Muscle of leg (tissue), 11 donors: ENCODE data around the gene SLC27A6. TPM values are rescaled to one million over a fixed set of nuclear protein-coding genes. Genes with fewer than 3 reads are reported as not detected.
A peak's percentile ranks its signal among the peaks of the same experiment; 100 is the strongest.
"Not testable (repeated sequence)": the region's sequence is repeated elsewhere in the genome, so short reads cannot be mapped to it uniquely, and the experiment has no call there.

Experiments
- DNase-seq: peaks from one replicate; pipeline ENCODE4 v3.0.0; 2013
- H3K27ac ChIP-seq: one replicate; pipeline ENCODE4 v1.5.1; 2013; ENCODE audit warnings: mild to moderate bottlenecking, low read length, control low read depth
- H3K27me3 ChIP-seq: one replicate; pipeline ENCODE4 v1.6.1; 2013; ENCODE audit warnings: low read length; ENCODE audit not compliant: control insufficient read depth, insufficient read depth
- H3K36me3 ChIP-seq: one replicate; pipeline ENCODE4 v1.6.1; 2013; ENCODE audit warnings: low read length; ENCODE audit not compliant: control insufficient read depth, insufficient read depth
- H3K4me1 ChIP-seq: one replicate; pipeline ENCODE4 v1.6.1; 2013; ENCODE audit warnings: low read length; ENCODE audit not compliant: control insufficient read depth, insufficient read depth
- H3K4me3 ChIP-seq: one replicate; pipeline ENCODE4 v1.5.1; 2013; ENCODE audit warnings: low read length, control low read depth
- H3K9me3 ChIP-seq: replicated peaks from 2 replicates; pipeline ENCODE4 v1.6.1; 2013; ENCODE audit warnings: low read depth, low read length; ENCODE audit not compliant: control insufficient read depth
- WGBS: methylation state at CpG from one replicate; pipeline ENCODE4 v1.1.5; 2013; ENCODE audit warnings: missing lambda C conversion rate; ENCODE audit not compliant: insufficient coverage; 5-methylcytosine and 5-hydroxymethylcytosine counted together
- polyA plus RNA-seq, 8 donors: library from polyadenylated mRNA; unstranded; fragments of 120-200 nt; gene quantifications; one replicate each; pipeline versions ENCODE4 v1.2.1 to v1.2.3, GENCODE V29; 2013; ENCODE audit warnings: inconsistent platforms in 1 of 8, low replicate concordance in 1 of 8; ENCODE audit not compliant: insufficient read length in 8 of 8, insufficient read depth in 1 of 8
- total RNA-seq: library from RNA; stranded (reverse); fragments of 120-200 nt; gene quantifications from one replicate; pipeline ENCODE4 v1.2.4, GENCODE V29; 2013

Gene SLC27A6
- total and polyA plus RNA-seq, 9 donors = 0.64 to 1.9 (median 1.00) TPM

- H3K4me1 ChIP-seq, H3K27ac ChIP-seq, DNase-seq, H3K4me3 ChIP-seq, H3K36me3 ChIP-seq, H3K9me3 ChIP-seq, H3K27me3 ChIP-seq: not testable (repeated sequence)
- 57% methylated on average over 1 of the region's 6 CpGs for WGBS
Measured at GRCh38 chr5:128951301-128951700, 14.0 kb upstream of the SLC27A6 start.

- DNase-seq = no peak
- Histone ChIP-seq H3K36me3 (no peaks in the 10 kb centered on the region), H3K4me1 (no peaks in the 10 kb centered on the region), H3K4me3 (no peak overlapping the region), H3K27ac (no peak overlapping the region), H3K9me3 (no peaks in the 10 kb centered on the region), H3K27me3 (no peaks in the 10 kb centered on the region)
- no CpG with 5 or more reads among the region's 2 CpGs for WGBS
Measured at GRCh38 chr5:128956164-128956563, 9.1 kb upstream of the SLC27A6 start.

GRCh38 chr5:128962211-128962610 lies 3.1 kb upstream of the SLC27A6 start:
- 83% methylated on average over 1 of the region's 6 CpGs for WGBS

GRCh38 chr5:128965638-128966302 lies 482 bp downstream of the SLC27A6 start:
- peaks cover 10% of the 10 kb centered on the region for H3K4me1 ChIP-seq
- WGBS = 40% methylated on average over 9 of the region's 24 CpGs
- H3K27ac ChIP-seq = no peak overlapping the region
- no peaks in the 10 kb centered on the region for H3K9me3 ChIP-seq
- peak overlapping the region; percentile 49 for H3K4me3 ChIP-seq
- DNase-seq = no peak
- no peaks in the 10 kb centered on the region for H3K36me3 ChIP-seq
- H3K27me3 ChIP-seq = peaks cover 18% of the 10 kb centered on the region

More at GRCh38 chr5:128962211-128962610, 3.1 kb upstream of the SLC27A6 start:
- Histone ChIP-seq H3K27ac (no peak overlapping the region), H3K4me1 (peaks cover 10% of the 10 kb centered on the region), H3K27me3 (peaks cover 18% of the 10 kb centered on the region), H3K4me3 (no peak overlapping the region), H3K36me3 (no peaks in the 10 kb centered on the region), H3K9me3 (no peaks in the 10 kb centered on the region)
- no peak for DNase-seq

- Histone ChIP-seq H3K27ac (no peak overlapping the region), H3K27me3 (peaks cover 18% of the 10 kb centered on the region), H3K9me3 (no peaks in the 10 kb centered on the region), H3K4me3 (no peak overlapping the region), H3K36me3 (no peaks in the 10 kb centered on the region), H3K4me1 (peaks cover 10% of the 10 kb centered on the region)
- DNase-seq = no peak
- WGBS = 94% methylated on average over 6 of the region's 12 CpGs
Measured at GRCh38 chr5:128966375-128966774, 1.1 kb downstream of the SLC27A6 start.

- H3K4me1 ChIP-seq = peaks cover 10% of the 10 kb centered on the region
- no peak overlapping the region for H3K4me3 ChIP-seq
- H3K36me3 ChIP-seq = no peaks in the 10 kb centered on the region
- DNase-seq = no peak
- WGBS = 89% methylated on average over 2 of the region's 3 CpGs
- no peaks in the 10 kb centered on the region for H3K9me3 ChIP-seq
- H3K27me3 ChIP-seq = peaks cover 18% of the 10 kb centered on the region
- H3K27ac ChIP-seq = no peak overlapping the region
Measured at GRCh38 chr5:128966846-128967245, 1.6 kb downstream of the SLC27A6 start.

GRCh38 chr5:128973244-128973643 lies 8.0 kb downstream of the SLC27A6 start:
- Histone ChIP-seq H3K9me3 (no peaks in the 10 kb centered on the region), H3K36me3 (no peaks in the 10 kb centered on the region), H3K4me1 (no peaks in the 10 kb centered on the region), H3K4me3 (no peak overlapping the region), H3K27ac (no peak overlapping the region), H3K27me3 (no peaks in the 10 kb centered on the region)
- no peak for DNase-seq
- WGBS = 88% methylated on average over 9 of the region's 9 CpGs

- Histone ChIP-seq H3K36me3 (no peaks in the 10 kb centered on the region), H3K4me1 (no peaks in the 10 kb centered on the region), H3K4me3 (no peak overlapping the region), H3K27me3 (no peaks in the 10 kb centered on the region), H3K9me3 (no peaks in the 10 kb centered on the region), H3K27ac (no peak overlapping the region)
- no CpG with 5 or more reads among the region's 1 CpG for WGBS
- no peak for DNase-seq
Measured at GRCh38 chr5:128974567-128974966, 9.3 kb downstream of the SLC27A6 start.

GRCh38 chr5:128979761-128980160 lies 14.5 kb downstream of the SLC27A6 start:
- no peak overlapping the region for H3K27ac ChIP-seq
- 30% methylated on average over 1 of the region's 1 CpG for WGBS
- H3K27me3 ChIP-seq = no peaks in the 10 kb centered on the region
- no peak for DNase-seq
- H3K9me3 ChIP-seq = no peaks in the 10 kb centered on the region
- H3K4me3 ChIP-seq = no peak overlapping the region
- H3K4me1 ChIP-seq = no peaks in the 10 kb centered on the region
- H3K36me3 ChIP-seq = no peaks in the 10 kb centered on the region

- no peaks in the 10 kb centered on the region for H3K36me3 ChIP-seq
- no peaks in the 10 kb centered on the region for H3K9me3 ChIP-seq
- 100% methylated on average over 1 of the region's 3 CpGs for WGBS
- H3K27ac ChIP-seq = no peak overlapping the region
- no peak overlapping the region for H3K4me3 ChIP-seq
- DNase-seq = no peak
- H3K27me3 ChIP-seq = no peaks in the 10 kb centered on the region
- H3K4me1 ChIP-seq = no peaks in the 10 kb centered on the region
Measured at GRCh38 chr5:128980917-128981316, 15.6 kb downstream of the SLC27A6 start.

GRCh38 chr5:128984480-128984879 lies 19.2 kb downstream of the SLC27A6 start:
- no peak overlapping the region for H3K4me3 ChIP-seq
- H3K36me3 ChIP-seq = no peaks in the 10 kb centered on the region
- no peak for DNase-seq
- no CpG with 5 or more reads among the region's 1 CpG for WGBS
- H3K9me3 ChIP-seq = no peaks in the 10 kb centered on the region
- no peak overlapping the region for H3K27ac ChIP-seq
- H3K4me1 ChIP-seq = no peaks in the 10 kb centered on the region
- H3K27me3 ChIP-seq = no peaks in the 10 kb centered on the region
